Putamen (tissue), 1 donor: Measurements from ENCODE around the gene SLC39A8.
"Not testable (repeated sequence)": the region's sequence is repeated elsewhere in the genome, so short reads cannot be mapped to it uniquely, and the experiment has no call there.

Source experiments
- DNase-seq: peaks from one replicate; pipeline ENCODE4 v3.0.0-alpha.2; 2016; ENCODE audit warnings: low spot score

Gene SLC39A8

DNA sequence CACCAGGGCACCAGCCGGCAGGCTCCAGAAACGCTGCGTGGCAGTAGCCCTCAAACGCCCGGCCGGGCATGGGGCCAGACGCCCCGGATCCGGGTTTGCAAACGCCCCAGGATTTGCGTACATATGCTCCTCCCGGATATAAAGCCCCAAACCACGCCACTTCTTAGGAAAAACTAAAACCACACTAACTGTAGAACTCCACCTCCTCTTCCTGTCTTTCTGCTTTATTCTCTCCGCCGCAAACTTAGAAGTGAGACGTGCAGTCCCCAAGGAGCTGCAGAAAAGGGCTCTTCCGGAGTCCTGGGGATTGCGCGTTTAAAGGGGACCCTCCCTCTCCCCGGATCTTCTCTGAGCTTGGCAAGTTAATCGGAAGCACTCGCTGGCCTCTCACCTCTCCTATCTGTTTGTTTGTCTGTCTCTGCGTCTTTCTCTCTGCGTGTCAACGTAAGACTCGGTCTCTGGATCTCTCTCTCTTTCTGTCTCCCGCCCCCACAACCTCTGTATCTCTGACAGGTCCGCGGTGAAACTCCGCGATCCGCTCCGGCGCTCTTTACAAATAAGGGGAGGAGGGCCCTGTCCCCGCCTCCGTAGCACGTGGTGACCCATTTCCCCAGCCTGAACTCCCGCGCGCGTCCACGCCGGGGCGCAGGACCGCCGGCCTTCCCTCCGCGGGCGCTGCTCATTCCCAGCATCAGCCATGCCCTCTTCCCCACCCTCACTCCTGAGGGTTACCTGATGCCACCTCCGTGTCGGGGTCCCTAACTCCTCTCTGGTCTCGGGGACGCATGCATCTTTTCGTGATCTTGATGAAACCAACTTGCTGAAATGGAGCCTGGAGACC lies at the start of gene SLC39A8:
Gene SLC39A8 (minus strand): TSS at position 529 of the 841 bp plus-strand sequence. CDS start 820 bp downstream, outside the sequence.
- peak; percentile 80 for DNase-seq

DNA sequence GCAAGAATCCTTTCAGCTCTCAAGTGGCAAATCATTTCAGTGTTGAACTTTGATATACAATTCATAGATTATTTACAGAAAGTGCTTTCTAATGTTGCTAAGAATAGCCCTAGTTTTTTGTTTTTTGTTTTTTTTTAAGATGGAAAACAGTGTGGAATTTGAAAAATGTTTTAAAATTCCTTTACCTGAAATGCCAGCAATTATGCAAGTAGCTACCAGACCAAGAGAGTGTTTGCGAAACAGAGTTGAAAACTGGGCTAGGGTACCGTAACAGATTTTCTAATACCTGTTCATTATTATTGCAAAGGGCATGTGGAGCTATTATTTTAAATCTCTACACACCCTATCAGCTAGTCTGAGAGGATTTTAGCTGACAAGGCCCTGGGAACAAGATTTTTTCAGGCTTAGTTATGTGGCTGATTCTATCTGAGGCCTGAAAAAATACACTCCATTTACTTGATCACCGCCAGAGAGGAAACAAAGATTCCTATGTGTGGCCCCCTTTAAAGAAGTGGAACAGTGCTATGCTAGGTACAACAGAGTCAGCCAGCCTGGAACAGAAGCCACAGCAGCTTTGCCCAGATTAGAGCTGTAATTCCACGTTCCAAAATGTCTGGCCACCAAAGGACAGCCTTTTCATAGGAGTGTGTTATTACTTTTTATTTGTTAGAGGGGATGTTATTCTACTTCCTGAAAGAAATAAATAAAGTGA lies 46.9 kb upstream of the SLC39A8 start:
- no peak for DNase-seq

DNA sequence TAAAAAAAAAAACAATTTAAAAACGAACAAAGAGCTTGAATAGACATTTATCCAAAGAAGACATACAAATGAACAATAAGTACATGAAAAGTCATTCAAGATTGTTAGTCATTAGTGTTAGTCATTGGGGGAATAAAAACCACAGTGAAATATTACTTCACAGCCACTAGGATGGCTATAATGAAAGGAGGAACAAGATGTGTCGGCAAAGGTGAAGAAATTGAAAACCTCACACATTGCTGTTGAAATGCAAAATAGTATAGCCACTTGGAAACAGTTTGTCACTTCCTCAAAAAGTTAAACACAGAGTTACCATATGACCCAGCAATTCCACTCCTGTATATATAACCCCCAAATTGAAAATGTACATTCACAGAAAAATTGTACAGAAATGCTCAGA lies 45.2 kb upstream of the SLC39A8 start:
- no peak for DNase-seq

DNA sequence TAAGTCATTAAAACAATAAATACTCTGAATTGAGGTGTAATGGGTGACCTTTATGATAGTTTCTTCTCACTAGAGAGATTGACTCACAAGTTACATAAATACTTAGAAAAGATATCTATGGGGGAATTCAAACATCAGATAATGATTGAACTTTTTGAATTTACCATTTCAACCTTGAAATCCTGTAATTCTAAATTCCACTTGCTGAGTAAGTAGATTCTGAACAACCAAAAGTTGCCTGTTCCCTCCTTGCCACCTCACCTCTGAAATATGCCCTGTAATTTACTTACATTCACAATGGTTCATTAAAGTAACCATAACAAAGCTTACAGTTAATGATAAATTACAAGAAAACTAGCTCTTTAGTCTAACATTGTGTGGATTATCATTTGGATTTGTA lies 43.3 kb upstream of the SLC39A8 start:
- DNase-seq, result no peak

- DNase-seq, result no peak
These were observed 42.4 kb upstream of the SLC39A8 start for GRCh38 chr4:102387552-102388150.

DNA sequence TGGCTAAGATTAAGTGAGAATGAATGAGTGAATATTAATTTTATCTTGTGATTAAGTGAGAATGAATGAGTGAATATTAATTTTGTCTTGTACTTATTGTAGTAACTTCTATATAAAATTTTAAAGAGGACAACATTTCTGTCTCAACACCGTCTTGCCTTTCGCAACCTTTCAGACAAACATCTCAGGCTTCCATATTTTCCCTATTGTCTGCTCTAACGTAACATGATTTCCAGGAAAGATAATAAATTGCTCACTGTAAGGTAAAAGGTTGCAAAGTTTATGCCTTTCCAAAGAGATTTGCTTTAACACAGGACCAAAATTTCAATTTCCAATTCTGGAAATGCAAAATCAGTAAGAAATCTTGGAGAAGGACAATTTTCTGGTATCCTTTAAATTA lies 41.7 kb upstream of the SLC39A8 start:
- no peak for DNase-seq

- DNase-seq, result not testable (repeated sequence)
These were observed 35.0 kb upstream of the SLC39A8 start for GRCh38 chr4:102380253-102380652.

GRCh38 chr4:102362922-102363432 lies 17.7 kb upstream of the SLC39A8 start:
- peak; percentile 46 for DNase-seq

GRCh38 chr4:102358128-102358527 lies 12.8 kb upstream of the SLC39A8 start:
- no peak for DNase-seq

GRCh38 chr4:102357637-102358036 lies 12.4 kb upstream of the SLC39A8 start:
- not testable (repeated sequence) for DNase-seq

DNA sequence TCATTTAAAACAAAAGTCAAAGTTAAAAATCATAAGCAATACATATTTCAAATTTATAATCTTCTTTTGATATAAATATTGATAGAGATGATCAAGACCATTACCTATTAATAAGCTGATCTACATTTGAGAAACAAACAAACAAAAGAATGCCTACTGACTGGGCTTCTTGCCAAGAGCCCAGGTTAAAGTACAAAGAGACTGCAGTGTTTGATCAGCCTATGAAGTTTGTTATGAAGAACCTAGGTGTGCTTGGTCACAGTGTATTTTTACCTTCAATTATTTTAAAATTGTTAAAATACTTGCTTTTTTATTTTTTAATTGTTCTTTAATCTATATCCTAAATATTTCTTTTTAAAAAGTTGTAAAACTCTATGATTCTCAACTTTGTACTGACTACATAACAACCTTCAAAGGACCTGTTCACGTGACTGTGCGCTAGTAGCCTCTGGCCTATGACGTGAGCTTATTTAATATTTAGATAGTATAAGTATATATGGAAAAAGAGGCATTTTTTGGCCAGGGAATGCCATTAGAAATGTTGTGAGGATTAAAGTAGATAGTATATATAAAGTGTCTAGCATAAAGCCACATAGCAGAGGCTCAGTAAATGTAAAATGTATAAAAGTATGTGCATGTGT lies 11.4 kb upstream of the SLC39A8 start:
- no peak for DNase-seq

GRCh38 chr4:102355748-102356147 lies 10.5 kb upstream of the SLC39A8 start:
- DNase-seq, result no peak

GRCh38 chr4:102354671-102355454 lies 9.6 kb upstream of the SLC39A8 start:
- DNase-seq, result no peak

- no peak for DNase-seq
These were observed 7.5 kb upstream of the SLC39A8 start for GRCh38 chr4:102352781-102353180.

DNA sequence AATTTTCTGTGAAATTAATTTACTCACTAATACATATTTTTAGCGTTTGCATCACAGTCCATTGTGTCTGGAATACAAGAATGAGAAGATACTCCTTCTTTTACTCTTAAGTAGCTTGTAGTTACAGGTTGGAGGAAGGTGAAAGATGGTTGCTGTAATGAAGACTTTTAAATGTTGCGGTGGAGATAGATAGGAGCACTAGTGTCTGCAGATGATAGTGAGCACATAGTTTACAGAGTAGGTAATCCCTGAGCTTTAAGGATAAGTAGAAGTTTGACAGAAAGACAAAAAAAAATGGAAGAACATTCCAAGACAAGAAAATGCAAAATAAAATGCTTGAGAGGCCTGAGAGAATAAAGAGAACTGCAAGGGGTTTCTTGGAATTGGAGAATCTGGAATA lies 5.4 kb upstream of the SLC39A8 start:
- DNase-seq, result no peak

DNA sequence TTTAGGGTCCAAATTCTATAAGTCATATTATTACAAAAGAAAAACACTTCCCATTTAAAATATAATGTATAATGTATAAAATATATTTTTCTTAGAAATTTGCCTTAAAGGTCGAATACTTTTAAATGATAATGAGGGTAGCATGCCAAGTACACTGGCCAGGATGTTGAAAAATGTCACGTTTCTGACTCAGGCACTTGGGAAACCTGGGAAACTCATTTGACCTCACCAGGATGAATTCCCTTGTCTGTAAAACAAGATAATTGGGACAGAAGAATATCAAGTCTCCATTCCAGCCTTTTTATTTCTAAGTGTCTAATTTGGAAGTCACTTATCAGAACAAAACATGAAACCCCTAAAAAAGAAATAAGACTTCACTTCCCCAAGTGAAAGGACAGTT lies 3.4 kb upstream of the SLC39A8 start:
- DNase-seq, result no peak

GRCh38 chr4:102345795-102346100 lies 466 bp upstream of the SLC39A8 start:
- no peak for DNase-seq

DNA sequence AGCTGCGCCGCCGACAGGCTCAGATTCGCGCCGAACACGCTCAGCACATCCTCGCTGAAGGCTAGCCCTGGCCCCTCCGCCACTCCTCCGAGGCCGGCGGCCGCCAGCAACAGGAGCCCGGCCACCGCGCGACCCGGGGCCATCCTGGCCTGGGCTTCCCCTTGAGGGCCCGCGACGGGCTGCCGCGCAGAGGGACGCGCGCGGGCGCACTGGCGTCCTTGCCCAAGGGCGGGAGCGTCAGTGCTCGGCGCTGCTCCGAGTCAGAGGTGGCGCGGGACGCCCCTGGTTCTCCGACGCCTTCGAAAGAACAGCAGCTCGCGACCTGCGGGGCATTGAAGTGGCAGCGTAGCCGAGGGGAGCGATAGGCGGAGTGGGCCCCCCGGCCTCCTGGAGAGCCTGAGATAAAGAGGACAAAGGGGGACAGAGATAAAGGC lies 745 bp downstream of the SLC39A8 start:
- peak; percentile 47 for DNase-seq

DNA sequence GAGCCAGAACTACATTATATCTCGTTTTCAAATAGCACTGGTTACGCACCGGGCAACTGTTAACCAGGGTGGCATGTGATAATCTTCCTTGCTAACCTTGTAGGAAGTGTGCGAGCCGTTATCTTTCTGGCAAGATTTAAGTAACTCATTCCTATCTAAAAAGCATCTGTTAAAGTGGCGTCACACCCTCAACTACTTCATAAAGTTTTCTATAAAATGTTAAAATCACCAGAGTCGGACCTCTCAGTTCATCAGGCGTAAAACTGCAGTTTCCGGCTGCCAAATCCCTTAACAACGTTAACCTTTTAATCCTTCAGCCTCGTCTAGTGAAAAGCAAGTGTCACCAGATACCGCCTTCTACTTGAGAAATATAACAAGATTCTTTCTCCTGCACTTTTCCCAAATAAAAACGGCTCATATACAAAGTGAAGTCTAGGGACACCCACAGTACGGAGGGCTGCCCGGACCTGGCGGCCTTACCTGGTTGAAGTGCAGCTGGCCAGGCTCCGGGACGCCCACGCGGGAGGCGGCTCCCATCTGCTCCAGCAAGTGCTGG lies 1.2 kb downstream of the SLC39A8 start:
- DNase-seq, result no peak

DNA sequence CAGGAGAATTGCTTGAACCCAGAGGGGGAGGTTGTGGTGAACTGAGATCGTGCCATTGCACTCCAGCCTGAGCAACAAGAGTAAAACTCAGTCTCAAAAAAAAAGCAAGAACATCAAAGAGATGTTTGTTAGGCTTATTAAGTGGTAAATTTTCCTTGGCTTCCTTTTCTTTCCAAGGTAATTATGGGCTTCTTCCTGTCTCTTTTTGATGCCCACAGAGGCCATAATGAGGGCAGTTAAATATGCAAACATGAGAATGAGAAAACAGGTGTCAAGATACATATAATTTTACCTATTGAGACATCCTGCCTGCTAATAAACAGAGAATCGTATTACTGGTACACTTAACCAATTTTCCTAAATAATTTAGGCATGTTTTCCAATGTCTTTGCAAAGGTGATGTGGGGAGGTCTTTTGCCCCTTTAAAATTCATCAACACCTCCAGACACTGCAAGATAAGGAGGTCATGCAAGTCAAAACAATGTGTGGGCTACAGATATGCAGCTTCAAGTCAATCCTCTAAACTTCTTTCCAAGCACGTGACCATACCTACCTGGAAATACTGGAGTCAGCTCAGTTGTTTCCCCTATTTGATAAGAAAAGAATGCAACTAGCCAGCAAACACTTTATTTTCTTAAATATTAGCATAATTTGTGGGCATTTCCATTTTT lies 2.7 kb downstream of the SLC39A8 start:
- no peak for DNase-seq

DNA sequence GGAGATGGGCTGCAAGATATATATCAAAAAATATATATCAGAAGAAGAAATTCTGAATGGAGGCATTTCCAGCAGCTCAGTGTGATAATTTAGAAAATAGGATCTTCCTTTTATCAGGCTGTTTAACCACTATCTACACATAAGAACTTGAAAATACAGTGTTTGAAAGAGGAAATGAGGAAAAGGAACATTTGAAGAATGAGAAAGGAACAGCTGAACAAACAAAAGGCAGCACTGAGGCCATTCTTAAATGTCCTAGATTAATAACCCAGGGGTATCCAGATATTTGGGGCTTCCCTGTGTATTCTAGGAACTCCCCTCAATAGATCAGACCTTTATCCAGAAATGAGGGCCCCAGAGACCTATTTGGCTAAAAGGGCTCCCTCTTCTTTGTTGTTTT lies 4.1 kb downstream of the SLC39A8 start:
- no peak for DNase-seq
